GM21515 (cell line): Measurements from ENCODE around the gene CLECL1.
"Not testable (repeated sequence)": the region's sequence is repeated elsewhere in the genome, so short reads cannot be mapped to it uniquely, and the experiment has no call there.

ENCODE experiments used
- ATAC-seq: cut with Tn5 transposase; IDR thresholded peaks from one replicate; pipeline ENCODE4 v1.9.1; 2021; ENCODE audit not compliant: unreplicated experiment

Gene CLECL1

GRCh38 chr12:9724023-9724422 is 8.9 kb downstream of the CLECL1 start:
- ATAC-seq, result no peak

GRCh38 chr12:9721394-9722092 is 11.4 kb downstream of the CLECL1 start:
- peak; percentile 65 for ATAC-seq

GRCh38 chr12:9719790-9720189 is 13.1 kb downstream of the CLECL1 start:
- no peak for ATAC-seq

GRCh38 chr12:9718968-9719367 is 13.9 kb downstream of the CLECL1 start:
- no peak for ATAC-seq

GRCh38 chr12:9717070-9717925 is 15.6 kb downstream of the CLECL1 start:
- ATAC-seq, result no peak

- peak; percentile 73 for ATAC-seq
Measured at GRCh38 chr12:9713032-9713558, 19.8 kb downstream of the CLECL1 start.

- no peak for ATAC-seq
Measured at GRCh38 chr12:9711664-9712063, 21.2 kb downstream of the CLECL1 start.

GRCh38 chr12:9710584-9711375 is 22.1 kb downstream of the CLECL1 start:
- no peak for ATAC-seq

- ATAC-seq, result no peak
Measured at GRCh38 chr12:9708853-9709252, 24.0 kb downstream of the CLECL1 start.

- no peak for ATAC-seq
Measured at GRCh38 chr12:9707864-9708808, 24.8 kb downstream of the CLECL1 start.

- ATAC-seq, result no peak
Measured at GRCh38 chr12:9707356-9707755, 25.5 kb downstream of the CLECL1 start.

GRCh38 chr12:9706086-9706685 is 26.7 kb downstream of the CLECL1 start:
- ATAC-seq, result no peak

GRCh38 chr12:9704561-9704960 is 28.3 kb downstream of the CLECL1 start:
- not testable (repeated sequence) for ATAC-seq

- ATAC-seq, result no peak
Measured at GRCh38 chr12:9702255-9702654, 30.6 kb downstream of the CLECL1 start.

- ATAC-seq, result no peak
Measured at GRCh38 chr12:9701380-9702154, 31.3 kb downstream of the CLECL1 start.

- no peak for ATAC-seq
Measured at GRCh38 chr12:9700606-9700956, 32.3 kb downstream of the CLECL1 start.

- ATAC-seq, result no peak
Measured at GRCh38 chr12:9699898-9700605, 32.8 kb downstream of the CLECL1 start.

GRCh38 chr12:9699269-9699897 is 33.5 kb downstream of the CLECL1 start:
- ATAC-seq, result no peak
